Subcutaneous adipose tissue (tissue), 4 donors: ENCODE measurements around the gene DAAM1. TPM values are rescaled to one million over a fixed set of nuclear protein-coding genes. Genes with fewer than 3 reads are reported as not detected.

ENCODE experiments used
- CTCF ChIP-seq: fragments of 450-650 bp; IDR thresholded peaks from one replicate; pipeline ENCODE4 v1.5.1; 2016; ENCODE audit warnings: low read depth, mild to moderate bottlenecking, control low read depth, antibody characterized with exemption, moderate library complexity
- total RNA-seq, 4 donors: library from RNA; depleted of rRNA; stranded (reverse); fragments of >200 nt; gene quantifications; one replicate each; pipeline ENCODE4 v1.1.0, GENCODE V29; 2016

The DAAM1 gene
- total RNA-seq, 4 donors from 2014 or later = 42.3 to 98.0 (median 59.0) TPM

- no peak for TF ChIP-seq CTCF
Measured at GRCh38 chr14:59419303-59419702, 230.8 kb downstream of the DAAM1 start.
